Activated CD4-positive, alpha-beta memory T cell treated with anti-CD3 and anti-CD28 coated beads, Interleukin-2, amount 10 ng/mL, durations not matched to agents 7 days and 5 days (primary cell): ENCODE measurements around the gene RPL18A. TPM values are rescaled to one million over a fixed set of nuclear protein-coding genes. Genes with fewer than 3 reads are reported as not detected.

Experiments used
- CTCF ChIA-PET: fragments of 350-600 bp; sonication (Branson Sonifier 250); formaldehyde crosslinking; loops from one replicate; lab custom pipeline; 2021; ENCODE audit warnings: antibody characterized with exemption, inconsistent platforms; lab: Charles Lee
- POLR2A ChIA-PET: fragments of 350-600 bp; sonication (Branson Sonifier 250); formaldehyde crosslinking; loops from one replicate; lab custom pipeline; 2021; ENCODE audit warnings: antibody characterized with exemption; lab: Charles Lee
- DNase-seq: peaks from one replicate; pipeline ENCODE4 v3.0.0-alpha.2; 2020
- H3K27ac Mint-ChIP-seq: one replicate; pipeline ENCODE4 v1.8.0; 2021; ENCODE audit warnings: mild to moderate bottlenecking, mixed read lengths
- H3K27me3 Mint-ChIP-seq: one replicate; pipeline ENCODE4 v1.8.0; 2021; ENCODE audit warnings: mixed read lengths
- H3K36me3 Mint-ChIP-seq: one replicate; pipeline ENCODE4 v1.8.0; 2021; ENCODE audit warnings: low read depth, mixed read lengths
- H3K4me1 Mint-ChIP-seq: one replicate; pipeline ENCODE4 v1.8.0; 2021; ENCODE audit warnings: mixed read lengths
- H3K4me3 Mint-ChIP-seq: one replicate; pipeline ENCODE4 v1.8.0; 2021; ENCODE audit warnings: mild to moderate bottlenecking, mixed read lengths
- H3K9me3 Mint-ChIP-seq: one replicate; pipeline ENCODE4 v1.8.0; 2021; ENCODE audit warnings: mixed read lengths
- total RNA-seq, 2 experiments: library from RNA; stranded (reverse); gene quantifications; one replicate each; pipeline ENCODE4 v1.2.3, GENCODE V29; 2021

Gene RPL18A
- total RNA-seq, 2 experiments from 2014 or later, result 2,013 to 2,059 TPM

DNA sequence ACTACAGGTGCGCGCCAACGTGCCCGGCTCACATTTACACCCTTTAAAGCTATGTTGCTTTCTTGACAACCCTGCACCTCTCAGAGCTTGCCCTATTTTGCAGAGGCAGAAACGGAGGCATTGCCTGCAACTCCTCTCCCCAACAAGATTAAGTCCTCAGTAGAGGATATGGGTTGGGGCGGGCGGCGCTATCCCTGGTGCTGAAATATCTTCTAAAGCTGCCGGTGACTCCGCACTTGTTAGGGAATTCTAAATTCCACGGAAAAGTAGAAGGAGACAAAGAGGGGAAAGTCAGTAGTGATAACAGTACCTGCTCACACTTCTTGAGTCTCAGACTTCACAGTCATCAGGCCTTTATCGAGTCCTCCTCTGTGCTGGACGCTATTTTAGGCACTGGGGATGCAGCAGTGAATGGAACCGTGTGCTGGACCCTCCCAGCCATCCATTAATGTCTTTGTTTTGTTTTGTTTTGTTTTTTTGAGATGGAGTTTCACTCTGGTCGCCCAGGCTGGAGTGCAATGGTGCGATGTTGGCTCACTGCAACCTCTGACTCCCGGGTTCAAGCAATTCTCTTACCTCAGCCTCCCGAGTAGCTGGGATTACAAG is 30.0 kb downstream of the RPL18A start:
- POLR2A ChIA-PET, result no interaction called here

DNA sequence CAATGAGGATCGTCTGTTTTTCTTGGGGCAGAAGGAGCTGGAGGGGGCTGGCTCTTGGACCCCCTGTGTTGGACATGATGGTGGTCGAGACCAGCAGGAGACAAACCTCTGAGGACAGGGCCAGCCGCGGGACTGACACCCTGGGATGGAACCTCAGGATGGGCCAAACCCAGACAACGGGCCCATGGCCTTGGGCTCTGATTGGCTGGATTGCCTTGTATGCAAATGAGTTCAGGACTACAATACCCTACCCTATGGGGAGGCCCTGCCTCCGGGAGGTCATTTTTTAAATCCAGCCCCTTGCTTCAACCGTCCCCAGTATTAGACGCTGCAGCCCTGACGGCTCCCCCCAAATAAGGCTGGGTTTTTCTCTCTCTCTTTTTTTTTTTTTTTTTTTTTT is 34.1 kb downstream of the RPL18A start:
- H3K36me3 Mint-ChIP-seq, result no peaks in the 10 kb centered on the region
- H3K4me3 Mint-ChIP-seq, result no peak overlapping the region
- POLR2A ChIA-PET, result no interaction called here
- no peaks in the 10 kb centered on the region for H3K4me1 Mint-ChIP-seq
- CTCF ChIA-PET, result no interaction called here
- no peak for DNase-seq
- no peak overlapping the region for H3K27ac Mint-ChIP-seq
- no peaks in the 10 kb centered on the region for H3K27me3 Mint-ChIP-seq
- no peaks in the 10 kb centered on the region for H3K9me3 Mint-ChIP-seq

More for the DNA sequence above, 30.0 kb downstream of the RPL18A start:
- H3K27me3 Mint-ChIP-seq, result no peaks in the 10 kb centered on the region
- H3K9me3 Mint-ChIP-seq, result no peaks in the 10 kb centered on the region
- DNase-seq, result peak; percentile 28
- CTCF ChIA-PET, result no interaction called here
- H3K36me3 Mint-ChIP-seq, result no peaks in the 10 kb centered on the region
- no peak overlapping the region for H3K27ac Mint-ChIP-seq
- H3K4me1 Mint-ChIP-seq, result no peaks in the 10 kb centered on the region
- no peak overlapping the region for H3K4me3 Mint-ChIP-seq

DNA sequence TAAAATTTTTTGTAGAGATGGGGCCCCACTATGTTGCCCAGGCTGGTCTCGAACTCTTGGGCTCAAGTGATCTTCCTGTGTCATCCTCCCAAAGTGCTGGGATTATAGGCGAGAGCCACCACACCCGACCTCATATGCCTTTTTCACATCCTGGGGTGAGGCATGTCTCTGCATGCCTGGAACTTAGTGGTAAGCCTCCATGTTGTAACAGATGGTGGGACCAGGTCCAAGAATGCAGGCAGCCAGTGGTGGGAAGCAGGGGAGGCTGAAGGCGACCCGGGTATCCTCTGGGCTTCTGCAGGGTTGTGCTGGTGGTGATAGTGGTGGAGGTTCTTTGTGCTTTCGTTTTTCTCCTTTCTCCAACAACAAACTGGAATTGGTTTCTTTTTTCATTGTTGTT is 43.0 kb downstream of the RPL18A start:
- Mint-ChIP-seq H3K27ac (no peak overlapping the region), H3K9me3 (no peaks in the 10 kb centered on the region), H3K4me1 (peaks cover 3% of the 10 kb centered on the region), H3K27me3 (peaks cover 17% of the 10 kb centered on the region), H3K4me3 (no peak overlapping the region), H3K36me3 (no peaks in the 10 kb centered on the region)
- ChIA-PET CTCF (no interaction called here), POLR2A (no interaction called here)
- no peak for DNase-seq

DNA sequence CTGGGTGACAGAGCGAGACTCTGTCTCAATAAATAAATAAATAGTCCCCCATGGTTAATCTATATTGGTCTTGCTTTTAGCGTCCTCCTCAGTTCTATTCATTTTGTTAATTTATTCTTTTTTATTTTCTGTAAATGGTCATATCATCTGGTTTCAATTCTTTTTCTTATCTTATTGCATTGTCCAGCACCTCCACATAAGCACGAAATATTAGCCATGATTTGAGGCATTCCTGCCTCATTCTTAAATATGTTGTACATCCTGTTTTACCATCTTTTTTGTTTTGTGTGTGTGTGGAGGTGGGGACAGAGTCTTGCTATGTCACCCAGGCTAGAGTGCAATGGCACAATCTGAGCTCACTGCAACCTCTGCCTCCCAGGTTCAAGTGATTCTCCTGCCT is 48.5 kb downstream of the RPL18A start:
- POLR2A ChIA-PET, result no interaction called here
- H3K4me3 Mint-ChIP-seq, result no peak overlapping the region
- no peak for DNase-seq
- CTCF ChIA-PET, result interaction anchor here (0.9 kb wide), 1 partner anchor 49 kb away, joined by 3 read pairs; no protein-coding TSS in a partner anchor
- H3K27ac Mint-ChIP-seq, result no peak overlapping the region
- H3K36me3 Mint-ChIP-seq, result no peaks in the 10 kb centered on the region
- peaks cover 2% of the 10 kb centered on the region for H3K27me3 Mint-ChIP-seq
- H3K9me3 Mint-ChIP-seq, result peaks cover 8% of the 10 kb centered on the region
- no peaks in the 10 kb centered on the region for H3K4me1 Mint-ChIP-seq

DNA sequence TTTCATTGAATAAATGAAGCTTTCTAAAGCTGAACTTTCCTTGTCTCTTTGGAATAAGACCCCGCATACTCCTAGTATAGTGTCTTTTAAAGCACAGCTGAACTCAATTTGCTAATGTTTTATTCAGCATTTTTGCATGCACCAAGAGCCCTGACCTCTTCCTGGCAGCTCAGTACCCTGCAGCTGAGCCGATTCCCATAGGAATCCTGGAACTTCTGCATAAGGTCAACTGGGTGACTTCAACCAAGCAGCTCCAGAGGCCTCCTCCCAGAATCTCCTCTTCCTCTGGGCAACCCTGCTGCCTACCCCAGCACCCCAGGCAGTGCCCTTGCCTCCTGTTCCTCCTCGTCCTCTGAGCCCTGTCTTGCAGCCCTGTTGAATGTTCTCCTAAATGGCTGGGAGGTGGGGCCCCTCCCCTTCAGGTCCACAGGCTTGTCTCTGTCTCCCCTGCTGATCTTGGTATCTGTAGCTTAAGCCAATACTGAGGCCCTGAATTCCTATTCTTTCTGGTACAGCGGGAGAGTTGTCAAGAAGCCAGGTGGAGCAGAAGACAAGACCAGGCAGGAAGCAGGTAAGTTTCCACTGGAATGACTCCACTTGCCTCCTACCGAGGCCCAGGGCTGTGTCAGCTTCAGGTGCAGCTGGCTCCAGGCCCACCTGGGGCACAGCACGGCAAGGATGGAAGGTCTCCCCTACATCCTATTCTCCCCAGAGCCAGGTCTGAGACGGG is 49.5 kb downstream of the RPL18A start:
- POLR2A ChIA-PET, result interaction anchor here (0.6 kb wide), 1 partner anchor 353 kb away, joined by 3 read pairs; no protein-coding TSS in a partner anchor
- CTCF ChIA-PET, result interaction anchor here (0.6 to 0.9 kb wide), 3 partner anchors 12 to 69 kb away, joined by 3 to 4 read pairs (median 3); no protein-coding TSS in a partner anchor
- Mint-ChIP-seq H3K4me1 (no peaks in the 10 kb centered on the region), H3K27me3 (peaks cover 2% of the 10 kb centered on the region), H3K9me3 (peaks cover 13% of the 10 kb centered on the region), H3K36me3 (no peaks in the 10 kb centered on the region), H3K27ac (no peak overlapping the region), H3K4me3 (no peak overlapping the region)
- no peak for DNase-seq

DNA sequence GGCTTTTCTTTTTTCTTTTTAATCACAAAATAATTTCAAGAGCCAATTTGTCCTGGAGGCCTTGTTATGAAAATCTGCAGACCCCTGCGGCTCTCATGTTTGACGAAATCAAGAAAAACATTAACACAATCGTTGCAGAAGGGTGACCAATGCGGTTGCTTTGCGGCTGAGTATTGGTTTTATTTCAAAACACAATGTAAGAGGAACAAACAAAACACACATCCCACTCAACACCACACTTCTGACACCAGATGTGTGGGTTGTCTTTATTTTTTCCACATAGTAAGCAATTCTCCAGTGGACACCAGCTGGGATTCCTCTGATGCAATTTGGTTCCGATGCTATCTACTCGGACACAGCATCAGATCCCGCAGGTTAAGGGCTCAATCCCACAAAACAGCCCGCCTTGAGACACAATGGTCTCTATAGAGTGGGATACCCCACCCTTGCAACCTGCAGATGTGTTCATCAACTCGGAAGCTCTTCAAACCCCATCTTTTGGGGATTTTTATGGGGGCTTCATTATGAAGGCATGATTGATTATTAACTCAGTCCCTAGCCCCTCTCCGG is 51.2 kb downstream of the RPL18A start:
- POLR2A ChIA-PET, result no interaction called here
- Mint-ChIP-seq H3K36me3 (no peaks in the 10 kb centered on the region), H3K4me1 (no peaks in the 10 kb centered on the region), H3K9me3 (peaks cover 13% of the 10 kb centered on the region), H3K4me3 (no peak overlapping the region), H3K27ac (no peak overlapping the region), H3K27me3 (peaks cover 2% of the 10 kb centered on the region)
- DNase-seq, result no peak
- CTCF ChIA-PET, result no interaction called here

Other genes with a start within 250 kb of the RPL18A start
- gene UNC13A, start 171.6 kb upstream of the RPL18A start, total RNA-seq, result under 1 TPM in 1 of 2 experiments, not detected in 1; 0.03 TPM
- gene MAP1S, start 140.4 kb upstream of the RPL18A start, total RNA-seq, result 10 to 100 TPM; 66.2 to 76.2 TPM
- 10 to 100 TPM; 64.8 to 76.7 TPM for gene FCHO1, start 108.4 kb upstream of the RPL18A start, total RNA-seq
- gene B3GNT3, start 64.8 kb upstream of the RPL18A start, total RNA-seq, result not detected
- gene INSL3, start 38.4 kb upstream of the RPL18A start, total RNA-seq, result 1 to 10 TPM; 7.9 to 9.0 TPM
- gene JAK3, start 11.9 kb upstream of the RPL18A start, total RNA-seq, result 100 to 1,000 TPM; 233 to 237 TPM
- 1 to 10 TPM; 1.7 to 2.0 TPM for gene SLC5A5, start 12.0 kb downstream of the RPL18A start, total RNA-seq
- 10 to 100 TPM; 59.3 to 60.8 TPM for gene CCDC124, start 73.1 kb downstream of the RPL18A start, total RNA-seq
- gene KCNN1, start 107.2 kb downstream of the RPL18A start, total RNA-seq, result not detected
- 10 to 100 TPM; 60.7 to 62.0 TPM for gene ARRDC2, start 148.3 kb downstream of the RPL18A start, total RNA-seq
- 10 to 100 TPM; 66.1 to 70.6 TPM for gene IL12RB1, start 227.0 kb downstream of the RPL18A start, total RNA-seq
- 10 to 100 TPM; 29.2 to 29.9 TPM for gene MAST3, start 237.9 kb downstream of the RPL18A start, total RNA-seq